Medulla oblongata (tissue), 1 donor: Measurements from ENCODE around the gene RHOD.

Experiments
- DNase-seq: peaks from one replicate; pipeline ENCODE4 v3.0.0-alpha.2; 2015; ENCODE audit errors: extremely low spot score

The RHOD gene

DNA sequence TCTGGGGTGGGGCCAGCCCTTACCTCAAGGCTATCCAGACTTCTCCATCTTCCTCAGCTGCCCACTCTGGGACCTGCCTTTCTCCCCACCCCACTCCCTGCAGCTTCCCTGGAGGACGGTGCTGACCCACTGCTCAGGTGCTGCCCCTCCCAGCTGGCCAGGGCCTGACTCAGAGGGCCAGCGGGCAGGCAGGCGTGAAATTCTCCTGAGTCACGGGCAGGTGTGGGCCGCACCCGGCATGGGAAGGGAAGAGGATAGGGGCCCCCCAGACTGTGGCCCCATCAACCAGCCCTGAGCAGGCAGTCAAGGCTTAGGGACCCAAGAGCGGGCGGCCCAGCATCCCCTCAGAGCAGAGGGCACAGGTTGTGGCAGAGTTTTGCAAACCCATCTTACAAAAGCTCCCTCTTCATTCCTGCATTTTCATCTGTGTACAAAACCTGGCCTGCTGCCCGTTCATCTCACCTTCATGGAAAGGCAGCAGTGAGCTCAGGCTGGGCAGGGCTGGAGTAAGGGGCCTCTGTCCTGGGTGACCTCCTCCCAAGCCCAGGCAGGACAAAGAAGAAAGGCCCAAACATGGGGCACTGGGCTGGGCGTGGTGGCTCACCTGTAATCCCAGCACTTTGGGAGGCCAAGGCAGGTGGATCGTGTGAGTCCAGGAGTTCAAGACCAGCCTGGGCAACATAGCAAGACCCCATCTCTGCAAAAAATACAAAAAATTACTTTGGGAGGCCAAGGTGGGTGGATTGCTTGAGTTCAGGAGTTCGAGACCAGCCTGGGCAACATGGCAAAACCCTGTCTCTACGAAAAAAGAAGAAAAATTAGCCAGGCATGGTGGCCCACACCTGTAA, 6.1 kb downstream of the RHOD start:
- no peak for DNase-seq

DNA sequence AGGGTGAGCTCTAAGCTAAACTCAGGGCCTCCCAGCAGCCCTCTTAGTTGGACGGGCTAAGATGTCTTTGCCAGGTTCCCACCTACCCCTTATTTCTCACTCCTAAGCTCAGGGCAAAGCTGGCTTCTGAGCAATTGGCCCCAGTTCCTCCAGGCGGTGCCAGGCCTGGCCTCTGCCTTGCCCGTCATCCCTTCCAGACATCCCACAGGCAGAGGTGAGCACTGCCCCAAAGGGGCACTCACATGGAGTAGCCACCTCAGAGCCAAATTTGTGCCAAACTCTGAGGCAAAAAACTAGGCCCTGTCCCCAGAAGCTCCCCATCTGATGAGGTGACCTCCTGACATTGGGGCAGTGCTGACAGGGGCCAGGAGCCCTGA, 9.7 kb downstream of the RHOD start:
- no peak for DNase-seq

- peak; percentile 64 for DNase-seq
Measured at GRCh38 chr11:67071420-67072284, 15.0 kb downstream of the RHOD start.

DNA sequence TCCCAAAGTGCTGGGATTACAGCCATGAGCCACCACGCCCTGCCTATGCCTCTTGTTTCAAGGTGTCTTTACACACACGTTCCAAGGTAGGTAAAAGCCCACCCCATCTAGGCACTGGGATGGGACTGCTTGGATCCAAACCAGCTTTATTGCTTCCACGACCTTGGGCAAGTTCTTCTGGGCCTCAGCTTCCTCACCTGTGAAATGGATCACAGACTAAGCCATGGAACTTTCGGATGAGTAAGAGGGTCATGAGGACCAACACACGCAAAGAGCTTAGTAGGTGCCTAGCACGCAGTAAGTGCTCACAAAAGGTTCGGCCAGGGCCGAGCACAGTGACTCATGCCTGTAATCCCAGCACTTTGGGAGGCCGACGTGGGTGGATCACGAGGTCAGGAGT, 15.6 kb downstream of the RHOD start:
- DNase-seq: no peak

- DNase-seq: no peak
Measured at GRCh38 chr11:67073908-67074307, 17.3 kb downstream of the RHOD start.

GRCh38 chr11:67076202-67076601, 19.6 kb downstream of the RHOD start:
- no peak for DNase-seq

DNA sequence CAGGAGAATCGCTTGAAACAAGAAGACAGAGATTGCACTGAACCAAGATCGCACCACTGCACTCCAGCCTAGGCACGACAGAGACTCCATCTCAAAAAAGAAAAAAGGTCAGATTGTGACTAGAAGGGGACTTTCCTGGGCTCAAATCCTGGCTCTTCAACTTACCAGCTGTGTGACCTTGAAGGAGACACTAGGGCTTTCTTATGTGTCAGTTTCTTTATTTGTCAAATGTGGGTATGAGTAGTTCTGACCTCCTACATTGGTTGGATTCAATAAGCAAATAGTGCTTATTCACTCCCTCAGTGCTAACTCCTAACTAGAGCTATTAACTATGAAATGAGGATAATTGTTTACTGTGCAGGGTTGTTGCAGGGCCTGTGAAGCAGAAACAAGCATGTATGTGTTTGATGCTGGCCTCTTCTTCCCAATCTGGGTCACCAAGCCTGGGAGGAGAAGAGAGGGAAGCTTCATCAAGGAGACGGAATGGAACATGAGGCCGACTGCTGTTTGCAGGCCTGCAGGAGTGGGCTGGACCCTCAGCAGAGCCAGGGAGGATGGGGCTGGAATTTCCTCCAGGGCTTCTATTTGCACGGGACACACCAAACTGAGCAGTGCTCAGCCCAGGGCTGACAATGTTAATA, 22.5 kb downstream of the RHOD start:
- DNase-seq: no peak

GRCh38 chr11:67082071-67082791, 25.6 kb downstream of the RHOD start:
- DNase-seq: no peak

DNA sequence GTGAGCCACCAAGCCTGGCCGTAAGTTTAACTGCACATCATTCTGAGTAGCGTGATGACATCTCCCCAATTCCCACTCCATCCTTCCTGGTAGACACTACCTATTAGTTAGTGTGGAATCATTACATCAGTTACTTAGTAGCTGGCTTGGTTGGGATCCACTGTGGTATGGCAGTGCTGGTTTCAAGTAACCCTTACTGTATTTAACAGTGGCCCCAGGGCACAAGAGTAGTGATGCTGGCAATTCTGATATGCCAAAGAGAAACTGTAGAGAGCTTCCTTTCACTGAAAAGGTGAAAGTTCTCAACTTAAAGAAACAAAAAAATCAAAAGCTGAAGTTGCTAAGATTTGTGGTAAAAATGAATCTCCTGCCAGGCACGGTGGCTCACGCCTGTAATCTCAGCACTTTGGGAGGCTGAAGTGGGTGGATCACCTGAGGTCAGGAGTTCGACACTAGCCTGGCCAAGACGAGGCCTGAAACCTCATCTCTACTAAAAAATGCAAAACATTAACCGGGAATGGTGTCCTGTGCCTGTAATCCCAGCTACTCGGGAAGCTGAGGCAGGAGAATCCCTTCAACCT, 27.2 kb downstream of the RHOD start:
- DNase-seq: no peak

DNA sequence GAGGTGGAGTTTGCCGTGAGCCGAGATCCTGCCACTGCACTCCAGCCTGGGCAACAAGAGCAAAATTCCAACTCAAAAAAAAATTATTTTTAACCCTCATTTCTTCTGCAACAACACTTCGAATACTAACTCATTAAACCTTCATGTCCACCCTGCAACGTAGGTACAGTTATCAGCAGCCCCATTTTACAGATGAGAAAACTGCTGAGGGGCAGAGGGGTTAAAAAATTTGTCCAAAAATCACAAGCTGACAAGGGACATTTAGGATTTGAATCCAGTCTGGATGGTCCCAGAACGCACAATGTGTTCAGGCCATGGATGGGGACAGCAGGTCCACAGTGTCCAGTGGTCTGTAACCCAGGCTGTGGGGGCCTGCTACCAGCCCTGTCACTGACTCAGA, 29.0 kb downstream of the RHOD start:
- no peak for DNase-seq

DNA sequence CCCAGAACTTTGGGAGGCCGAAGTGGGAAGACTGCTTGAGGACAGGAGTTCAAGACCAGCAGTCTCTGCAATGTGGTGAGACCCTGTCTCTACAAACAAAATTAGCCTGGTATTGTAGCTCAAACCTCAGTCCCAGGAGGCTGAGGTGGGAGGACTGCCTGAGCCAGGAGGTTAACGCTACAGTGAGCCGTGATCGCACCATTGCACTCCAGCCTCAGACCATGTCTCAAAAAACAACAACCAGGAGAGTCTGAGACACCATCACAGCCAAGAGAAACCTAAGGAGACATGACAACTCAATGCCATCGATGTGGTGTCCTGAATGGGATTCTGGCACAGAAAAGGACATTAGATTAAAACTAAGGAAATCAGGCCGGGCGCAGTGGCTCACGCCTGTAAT, 34.1 kb downstream of the RHOD start:
- no peak for DNase-seq

GRCh38 chr11:67095214-67095507, 38.5 kb downstream of the RHOD start:
- DNase-seq: no peak

DNA sequence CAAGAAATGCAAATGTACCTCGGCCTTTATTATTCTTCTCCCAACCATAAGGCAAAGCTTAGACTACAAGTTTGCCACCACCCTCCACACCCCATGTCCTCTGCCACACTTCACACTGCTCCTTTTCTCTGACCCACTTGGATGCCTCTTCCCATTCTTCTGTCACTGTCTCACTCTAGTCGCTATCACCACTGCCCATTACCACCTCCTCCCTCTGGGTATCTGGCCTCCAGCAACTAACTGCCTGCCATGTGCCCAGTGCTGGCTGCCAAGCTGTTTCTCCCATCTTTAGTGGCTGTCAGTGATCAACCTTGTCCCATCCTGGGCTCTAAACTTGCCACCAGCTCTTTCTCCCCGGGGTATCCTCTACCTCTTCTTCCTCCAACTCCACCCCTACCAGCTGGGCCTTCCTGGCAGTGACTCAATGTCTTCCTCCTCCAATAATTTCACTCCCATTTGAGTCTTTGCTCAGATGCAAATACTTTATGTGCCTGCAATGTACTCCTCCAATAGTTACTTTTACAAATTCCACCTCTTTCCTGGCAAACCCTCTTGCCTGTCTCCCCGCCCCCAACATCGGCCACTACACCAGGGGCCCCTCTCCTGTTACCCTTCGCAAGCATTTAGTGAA, 42.3 kb downstream of the RHOD start:
- DNase-seq: no peak

GRCh38 chr11:67099831-67100324, 43.2 kb downstream of the RHOD start:
- no peak for DNase-seq

- DNase-seq: no peak
Measured at GRCh38 chr11:67102664-67103063, 46.0 kb downstream of the RHOD start.

GRCh38 chr11:67105964-67106363, 49.3 kb downstream of the RHOD start:
- no peak for DNase-seq

GRCh38 chr11:67111261-67111660, 54.6 kb downstream of the RHOD start:
- no peak for DNase-seq

GRCh38 chr11:67113231-67113721, 56.6 kb downstream of the RHOD start:
- no peak for DNase-seq

- no peak for DNase-seq
Measured at GRCh38 chr11:67114275-67114896, 57.7 kb downstream of the RHOD start.

GRCh38 chr11:67116758-67117105, 60.1 kb downstream of the RHOD start:
- DNase-seq: no peak
